Smooth muscle cell (in vitro differentiated cells): ENCODE results near the gene MIS18A. TPM values are rescaled to one million over a fixed set of nuclear protein-coding genes. Genes with fewer than 3 reads are reported as not detected.

Experiments
- DNase-seq: peaks from one replicate; lab custom pipeline; 2025; ENCODE audit not compliant: unreplicated experiment; lab: John Stamatoyannopoulos, UW
- H2AFZ ChIP-seq: fragments of 200-600 bp; sonication (generic); 2 replicates; pipeline ENCODE4 v1.6.0; 2016; ENCODE audit warnings: antibody characterized with exemption, low read depth, mild to moderate bottlenecking
- H3F3A ChIP-seq: fragments of 200-600 bp; sonication (generic); 2 replicates; pipeline ENCODE4 v1.6.0; 2017; ENCODE audit warnings: antibody characterized with exemption, low read depth
- H3K27ac ChIP-seq: fragments of 200-600 bp; sonication (generic); 2 replicates; pipeline ENCODE4 v1.5.1; 2016; ENCODE audit warnings: low read depth, mild to moderate bottlenecking
- H3K27me3 ChIP-seq: fragments of 200-600 bp; sonication (generic); 2 replicates; pipeline ENCODE4 v1.6.1; 2016; ENCODE audit warnings: low read depth, mild to moderate bottlenecking
- H3K36me3 ChIP-seq: fragments of 200-600 bp; sonication (generic); 2 replicates; pipeline ENCODE4 v1.5.1; 2016; ENCODE audit warnings: low read depth
- H3K4me1 ChIP-seq: fragments of 200-600 bp; sonication (generic); 2 replicates; pipeline ENCODE4 v1.5.1; 2016; ENCODE audit warnings: low read depth
- H3K4me2 ChIP-seq: fragments of 200-600 bp; sonication (generic); 2 replicates; pipeline ENCODE4 v1.6.0; 2016; ENCODE audit warnings: mild to moderate bottlenecking
- H3K4me3 ChIP-seq: fragments of 200-600 bp; sonication (generic); 2 replicates; pipeline ENCODE4 v1.5.1; 2016; ENCODE audit warnings: mild to moderate bottlenecking
- H3K79me2 ChIP-seq: fragments of 200-600 bp; sonication (generic); 2 replicates; pipeline ENCODE4 v1.6.0; 2016; ENCODE audit warnings: low read depth, mild to moderate bottlenecking
- H3K9ac ChIP-seq: fragments of 200-600 bp; sonication (generic); 2 replicates; pipeline ENCODE4 v1.6.0; 2016; ENCODE audit warnings: low read depth
- H3K9me3 ChIP-seq: fragments of 200-600 bp; sonication (generic); replicated peaks from 2 replicates; pipeline ENCODE4 v1.5.1; 2016; ENCODE audit warnings: low read depth
- H4K20me1 ChIP-seq: fragments of 200-600 bp; sonication (generic); 2 replicates; pipeline ENCODE4 v1.6.0; 2016; ENCODE audit warnings: low read depth
- WGBS: methylation state at CpG from one replicate; pipeline ENCODE4 v1.1.7; 2016; ENCODE audit warnings: low lambda C conversion rate; 5-methylcytosine and 5-hydroxymethylcytosine counted together
- polyA plus RNA-seq: library from polyadenylated mRNA; unstranded; fragments of >200 nt; fragmentation: Nextera tagmentation; extraction: Ambion mirVana; gene quantifications from 2 replicates; pipeline ENCODE4 v1.2.1, GENCODE V29; 2016
- total RNA-seq: library from RNA; depleted of rRNA; stranded (reverse); fragments of >200 nt; gene quantifications from 2 replicates; pipeline ENCODE4 v1.2.3, GENCODE V29; 2014
- TF ChIP-seq, protein P1 (sequence below): fragments of 200-600 bp; sonication (generic); IDR thresholded peaks from 2 replicates; pipeline ENCODE4 v1.5.1; 2017; ENCODE audit warnings: borderline replicate concordance, mild to moderate bottlenecking, antibody characterized with exemption; ENCODE audit not compliant: insufficient read depth, poor library complexity, severe bottlenecking

MIS18A gene
- total and polyA plus RNA-seq, 2 experiments from 2014 or later, result 9.4 to 20.0 TPM

DNA sequence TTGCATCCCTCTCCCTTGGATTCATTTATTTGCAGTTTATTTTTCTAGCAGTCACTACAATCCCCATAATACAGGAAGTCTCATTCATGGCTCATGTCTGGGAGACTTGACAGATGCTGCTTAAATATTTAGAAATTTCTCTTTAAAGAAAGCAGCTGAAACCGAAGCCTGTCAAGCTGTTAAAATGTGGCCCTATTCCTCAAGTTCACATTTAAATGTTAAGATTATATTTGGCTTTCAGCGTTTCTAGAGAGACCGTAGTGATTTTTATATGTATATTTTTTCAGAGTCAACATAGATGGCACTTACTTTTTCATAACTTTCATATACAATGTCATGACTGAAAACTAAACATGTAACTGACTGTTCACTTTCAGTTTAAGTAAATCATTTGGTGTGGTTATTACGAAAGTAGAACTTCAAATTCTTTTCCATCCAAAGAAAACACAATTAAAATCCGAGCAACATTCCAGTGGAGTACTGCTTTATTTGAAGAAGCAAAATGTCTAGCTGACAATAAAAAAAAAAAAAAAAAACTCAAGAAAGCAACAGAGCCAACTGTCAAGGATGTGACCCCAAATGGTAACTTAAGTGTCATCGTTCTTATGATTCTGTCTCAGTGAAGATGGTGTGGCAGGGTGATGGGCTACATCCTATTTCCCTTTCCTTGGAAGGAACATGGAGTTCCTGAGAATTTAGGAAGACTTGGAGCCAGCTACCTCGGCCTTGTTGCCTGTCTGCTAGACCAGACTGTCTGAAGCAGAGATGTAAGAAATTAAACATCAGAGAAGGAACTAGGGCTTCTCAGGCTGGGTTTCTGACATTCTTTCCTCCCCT, 37.8 kb downstream of the MIS18A start:
- H4K20me1 ChIP-seq, result no peaks in the 10 kb centered on the region
- TF ChIP-seq, protein P1, sequence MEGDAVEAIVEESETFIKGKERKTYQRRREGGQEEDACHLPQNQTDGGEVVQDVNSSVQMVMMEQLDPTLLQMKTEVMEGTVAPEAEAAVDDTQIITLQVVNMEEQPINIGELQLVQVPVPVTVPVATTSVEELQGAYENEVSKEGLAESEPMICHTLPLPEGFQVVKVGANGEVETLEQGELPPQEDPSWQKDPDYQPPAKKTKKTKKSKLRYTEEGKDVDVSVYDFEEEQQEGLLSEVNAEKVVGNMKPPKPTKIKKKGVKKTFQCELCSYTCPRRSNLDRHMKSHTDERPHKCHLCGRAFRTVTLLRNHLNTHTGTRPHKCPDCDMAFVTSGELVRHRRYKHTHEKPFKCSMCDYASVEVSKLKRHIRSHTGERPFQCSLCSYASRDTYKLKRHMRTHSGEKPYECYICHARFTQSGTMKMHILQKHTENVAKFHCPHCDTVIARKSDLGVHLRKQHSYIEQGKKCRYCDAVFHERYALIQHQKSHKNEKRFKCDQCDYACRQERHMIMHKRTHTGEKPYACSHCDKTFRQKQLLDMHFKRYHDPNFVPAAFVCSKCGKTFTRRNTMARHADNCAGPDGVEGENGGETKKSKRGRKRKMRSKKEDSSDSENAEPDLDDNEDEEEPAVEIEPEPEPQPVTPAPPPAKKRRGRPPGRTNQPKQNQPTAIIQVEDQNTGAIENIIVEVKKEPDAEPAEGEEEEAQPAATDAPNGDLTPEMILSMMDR, result no peak
- H3F3A ChIP-seq, result no peaks in the 10 kb centered on the region
- H3K9ac ChIP-seq, result no peak overlapping the region
- H3K79me2 ChIP-seq, result no peaks in the 10 kb centered on the region
- no peak overlapping the region for H3K4me3 ChIP-seq
- H3K36me3 ChIP-seq, result no peaks in the 10 kb centered on the region
- no peak overlapping the region for H3K27ac ChIP-seq
- H3K27me3 ChIP-seq, result no peaks in the 10 kb centered on the region
- DNase-seq, result no peak
- H2AFZ ChIP-seq, result peak overlapping the region; percentile 54
- peak overlapping the region; percentile 40 for H3K4me2 ChIP-seq
- no peaks in the 10 kb centered on the region for H3K9me3 ChIP-seq
- H3K4me1 ChIP-seq, result no peaks in the 10 kb centered on the region
- 80% methylated on average over 7 of the region's 7 CpGs for WGBS

DNA sequence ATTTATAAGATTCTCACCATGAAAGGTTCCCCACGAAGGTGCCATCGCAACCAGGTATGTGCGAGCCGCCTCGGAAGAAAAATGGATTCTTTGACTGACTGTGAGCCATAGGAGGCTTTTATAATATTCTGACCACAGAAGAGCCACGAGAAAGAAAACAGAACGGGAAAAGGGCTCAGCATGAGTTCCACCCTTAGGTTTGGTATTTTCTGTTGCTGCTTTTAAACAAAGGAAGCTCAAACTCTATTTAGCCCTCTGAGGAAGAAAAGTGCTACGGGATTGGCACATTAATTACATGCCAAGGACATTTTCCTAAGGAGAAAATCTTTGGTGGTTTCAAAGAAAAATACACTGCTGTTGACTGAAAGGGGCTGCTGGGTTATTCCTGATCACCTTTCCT, 39.3 kb downstream of the MIS18A start:
- Histone ChIP-seq H3K4me3 (no peak overlapping the region), H4K20me1 (no peaks in the 10 kb centered on the region), H3K27me3 (no peaks in the 10 kb centered on the region), H2AFZ (no peak overlapping the region), H3K4me2 (no peak overlapping the region), H3K9ac (no peak overlapping the region), H3K9me3 (no peaks in the 10 kb centered on the region), H3F3A (no peaks in the 10 kb centered on the region), H3K4me1 (no peaks in the 10 kb centered on the region), H3K27ac (no peak overlapping the region), H3K79me2 (no peaks in the 10 kb centered on the region), H3K36me3 (no peaks in the 10 kb centered on the region)
- DNase-seq, result no peak
- TF ChIP-seq, protein P1, result no peak
- 77% methylated on average over 8 of the region's 8 CpGs for WGBS

DNA sequence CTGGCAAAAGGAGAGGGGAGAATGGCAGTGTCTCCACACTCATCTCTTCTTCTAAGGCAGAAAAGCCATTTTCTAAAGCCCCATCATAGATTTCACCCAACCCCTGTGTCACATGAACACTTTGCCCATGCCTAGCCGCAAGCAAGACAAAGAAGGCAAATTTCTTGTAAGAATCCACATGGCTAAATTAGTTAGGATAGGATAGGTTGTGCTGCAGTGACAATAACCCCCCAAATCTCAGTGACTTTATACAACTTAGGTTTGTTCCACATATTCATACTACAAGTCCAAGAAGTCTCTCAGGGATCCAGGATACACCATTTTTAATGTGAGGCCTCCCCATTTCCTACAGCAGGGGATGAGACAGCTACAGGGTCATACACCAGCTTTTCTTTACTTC, 40.8 kb downstream of the MIS18A start:
- Histone ChIP-seq H3K27ac (no peak overlapping the region), H3F3A (no peaks in the 10 kb centered on the region), H3K4me1 (no peaks in the 10 kb centered on the region), H3K4me3 (no peak overlapping the region), H3K36me3 (no peaks in the 10 kb centered on the region), H3K27me3 (no peaks in the 10 kb centered on the region), H3K4me2 (no peak overlapping the region), H3K9me3 (no peaks in the 10 kb centered on the region), H3K9ac (no peak overlapping the region), H4K20me1 (no peaks in the 10 kb centered on the region), H2AFZ (no peak overlapping the region), H3K79me2 (no peaks in the 10 kb centered on the region)
- TF ChIP-seq, protein P1, result no peak
- WGBS, result 90% methylated on average over 1 of the region's 1 CpG
- no peak for DNase-seq

DNA sequence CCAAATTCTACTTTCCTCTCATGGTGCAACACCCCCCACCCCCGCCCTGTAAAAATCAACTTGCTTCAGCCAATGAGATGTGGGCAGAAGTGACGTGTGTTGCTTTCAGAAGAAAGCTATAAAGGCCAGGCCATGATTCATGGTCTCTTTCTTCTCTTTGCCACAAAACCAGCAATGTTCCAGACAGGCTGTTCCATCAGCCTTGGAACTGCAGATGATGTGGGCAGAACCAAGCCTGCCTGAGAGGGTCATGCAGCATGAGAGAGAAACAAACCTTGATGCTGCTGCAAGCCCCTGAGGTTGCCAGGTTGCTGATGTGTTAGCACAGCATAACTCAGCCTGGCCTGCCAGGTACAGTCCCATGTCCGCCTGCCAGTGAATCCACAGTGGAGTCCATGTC, 41.8 kb downstream of the MIS18A start:
- Histone ChIP-seq H3K4me2 (no peak overlapping the region), H3K27ac (no peak overlapping the region), H3K4me1 (no peaks in the 10 kb centered on the region), H4K20me1 (no peaks in the 10 kb centered on the region), H3K9me3 (no peaks in the 10 kb centered on the region), H3K4me3 (no peak overlapping the region), H3F3A (no peaks in the 10 kb centered on the region), H2AFZ (no peak overlapping the region), H3K27me3 (no peaks in the 10 kb centered on the region), H3K36me3 (no peaks in the 10 kb centered on the region), H3K9ac (no peak overlapping the region), H3K79me2 (no peaks in the 10 kb centered on the region)
- no peak for DNase-seq
- TF ChIP-seq, protein P1, result no peak
- 78% methylated on average over 3 of the region's 3 CpGs for WGBS
